HG03439 (cell line): Measurements from ENCODE around the gene NAP1L1.
"Not testable (repeated sequence)": the region's sequence is repeated elsewhere in the genome, so short reads cannot be mapped to it uniquely, and the experiment has no call there.

Experiments used
- ATAC-seq: cut with Tn5 transposase; IDR thresholded peaks from one replicate; pipeline ENCODE4 v1.9.1; 2021; ENCODE audit warnings: mild to moderate bottlenecking, moderate library complexity; ENCODE audit not compliant: unreplicated experiment

Gene NAP1L1

GRCh38 chr12:75994069-75994740 lies 90.3 kb downstream of the NAP1L1 start:
- ATAC-seq: no peak

DNA sequence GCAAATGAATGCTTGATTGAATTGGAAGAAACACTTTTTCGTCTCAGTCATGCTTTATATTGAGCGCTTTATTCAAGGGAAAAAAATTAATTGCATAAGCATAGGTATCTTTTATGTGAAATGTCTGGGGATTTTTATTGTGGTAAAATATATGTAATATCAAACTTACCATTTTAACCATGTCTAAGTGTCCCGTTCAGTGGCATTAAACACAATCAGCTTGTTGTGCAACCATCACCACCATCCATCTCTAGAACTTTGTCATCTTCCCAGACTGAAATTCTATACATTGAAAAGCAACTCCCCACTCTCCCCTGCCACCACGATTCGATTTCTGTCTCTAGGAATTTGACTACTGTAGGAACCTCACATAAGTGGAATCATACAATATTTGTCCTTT lies 92.7 kb downstream of the NAP1L1 start:
- ATAC-seq: no peak

DNA sequence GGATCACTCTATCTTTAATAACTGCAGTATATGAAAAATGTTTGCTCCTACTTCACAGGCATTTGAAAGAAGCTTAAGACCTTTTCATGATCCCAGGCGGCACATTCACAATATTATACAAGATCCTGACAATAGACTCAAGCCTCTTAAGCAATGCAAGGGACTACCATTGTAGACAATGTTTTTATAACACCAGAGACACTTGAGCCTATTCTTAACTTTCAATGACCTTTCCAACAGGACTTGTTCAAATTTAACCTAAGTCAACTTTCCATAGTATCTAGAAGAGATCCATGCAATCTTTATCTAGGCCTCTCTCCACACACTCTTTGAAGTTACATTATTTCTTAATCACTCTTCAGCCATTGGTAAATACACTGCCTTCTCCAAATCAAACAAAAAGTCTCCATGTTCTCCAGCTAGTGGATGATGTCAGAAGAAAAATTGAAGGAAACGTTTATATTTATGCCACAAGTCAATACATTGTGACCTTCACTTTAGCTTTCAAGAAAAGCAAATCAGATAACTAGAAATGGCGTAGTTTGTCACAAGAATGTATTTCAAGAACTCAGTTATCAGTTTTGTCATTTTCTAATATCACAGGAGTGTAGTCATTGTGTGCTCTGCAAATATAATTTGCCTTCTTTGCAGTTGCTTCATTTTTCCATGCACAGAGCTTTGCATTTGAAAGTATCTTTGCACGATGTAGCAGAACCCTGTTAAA lies 94.1 kb downstream of the NAP1L1 start:
- ATAC-seq: no peak

DNA sequence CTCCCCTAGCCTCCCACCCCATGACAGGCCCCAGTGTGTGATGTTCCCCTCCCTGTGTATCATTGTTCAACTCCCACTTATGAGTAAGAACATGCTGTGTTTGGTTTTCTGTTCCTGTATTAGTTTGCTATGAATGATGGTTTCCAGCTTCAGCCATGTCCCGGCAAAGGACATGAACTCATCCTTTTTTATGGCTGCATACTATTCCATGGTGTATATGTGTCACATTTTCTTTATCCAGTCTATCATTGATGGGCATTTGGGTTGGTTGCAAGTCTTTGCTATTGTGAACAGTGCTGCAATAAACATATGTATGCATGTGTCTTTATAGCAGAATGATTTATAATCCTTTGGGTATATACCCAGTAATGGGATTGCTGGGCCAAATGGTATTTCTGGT lies 96.8 kb downstream of the NAP1L1 start:
- not testable (repeated sequence) for ATAC-seq
